Measurements from ENCODE around the gene PPP6R2.

DNA sequence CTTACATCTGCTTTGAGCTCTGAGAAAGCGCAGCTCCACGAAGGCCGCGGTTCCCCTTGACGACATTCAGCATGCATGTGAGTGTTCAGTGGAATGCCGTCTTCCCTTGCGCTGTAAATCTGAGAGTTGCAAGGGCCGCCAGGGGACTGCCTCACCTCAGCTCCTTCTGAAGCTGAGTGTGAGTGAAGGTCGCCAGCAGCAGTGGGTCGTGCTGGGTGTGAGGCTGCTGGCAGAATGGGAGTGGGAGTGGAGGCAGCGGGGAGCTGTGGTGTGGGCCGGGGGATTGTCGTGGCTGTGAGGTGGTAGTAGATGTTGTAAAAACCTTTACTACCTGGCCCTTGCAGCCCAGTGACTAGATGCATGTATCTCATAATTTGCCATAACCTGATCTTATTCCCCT, 65.2 kb downstream of the PPP6R2 start:
- no peak for TF ChIP-seq TAF1 (IDR thresholded peaks at IDR 0.05; ENCODE audit: low read depth)
- TF ChIP-seq, protein P1, sequence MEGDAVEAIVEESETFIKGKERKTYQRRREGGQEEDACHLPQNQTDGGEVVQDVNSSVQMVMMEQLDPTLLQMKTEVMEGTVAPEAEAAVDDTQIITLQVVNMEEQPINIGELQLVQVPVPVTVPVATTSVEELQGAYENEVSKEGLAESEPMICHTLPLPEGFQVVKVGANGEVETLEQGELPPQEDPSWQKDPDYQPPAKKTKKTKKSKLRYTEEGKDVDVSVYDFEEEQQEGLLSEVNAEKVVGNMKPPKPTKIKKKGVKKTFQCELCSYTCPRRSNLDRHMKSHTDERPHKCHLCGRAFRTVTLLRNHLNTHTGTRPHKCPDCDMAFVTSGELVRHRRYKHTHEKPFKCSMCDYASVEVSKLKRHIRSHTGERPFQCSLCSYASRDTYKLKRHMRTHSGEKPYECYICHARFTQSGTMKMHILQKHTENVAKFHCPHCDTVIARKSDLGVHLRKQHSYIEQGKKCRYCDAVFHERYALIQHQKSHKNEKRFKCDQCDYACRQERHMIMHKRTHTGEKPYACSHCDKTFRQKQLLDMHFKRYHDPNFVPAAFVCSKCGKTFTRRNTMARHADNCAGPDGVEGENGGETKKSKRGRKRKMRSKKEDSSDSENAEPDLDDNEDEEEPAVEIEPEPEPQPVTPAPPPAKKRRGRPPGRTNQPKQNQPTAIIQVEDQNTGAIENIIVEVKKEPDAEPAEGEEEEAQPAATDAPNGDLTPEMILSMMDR (IDR thresholded peaks at IDR 0.05; ENCODE audit: poor library complexity, severe bottlenecking) = no peak
- TF ChIP-seq EZH2 (IDR thresholded peaks at IDR 0.05; ENCODE audit: borderline replicate concordance, insufficient read depth, low read length, poor library complexity, severe bottlenecking) = no peak
- TF ChIP-seq RAD21 (conservative IDR thresholded peaks at IDR 0.05) = no peak
- TF ChIP-seq, protein P2, sequence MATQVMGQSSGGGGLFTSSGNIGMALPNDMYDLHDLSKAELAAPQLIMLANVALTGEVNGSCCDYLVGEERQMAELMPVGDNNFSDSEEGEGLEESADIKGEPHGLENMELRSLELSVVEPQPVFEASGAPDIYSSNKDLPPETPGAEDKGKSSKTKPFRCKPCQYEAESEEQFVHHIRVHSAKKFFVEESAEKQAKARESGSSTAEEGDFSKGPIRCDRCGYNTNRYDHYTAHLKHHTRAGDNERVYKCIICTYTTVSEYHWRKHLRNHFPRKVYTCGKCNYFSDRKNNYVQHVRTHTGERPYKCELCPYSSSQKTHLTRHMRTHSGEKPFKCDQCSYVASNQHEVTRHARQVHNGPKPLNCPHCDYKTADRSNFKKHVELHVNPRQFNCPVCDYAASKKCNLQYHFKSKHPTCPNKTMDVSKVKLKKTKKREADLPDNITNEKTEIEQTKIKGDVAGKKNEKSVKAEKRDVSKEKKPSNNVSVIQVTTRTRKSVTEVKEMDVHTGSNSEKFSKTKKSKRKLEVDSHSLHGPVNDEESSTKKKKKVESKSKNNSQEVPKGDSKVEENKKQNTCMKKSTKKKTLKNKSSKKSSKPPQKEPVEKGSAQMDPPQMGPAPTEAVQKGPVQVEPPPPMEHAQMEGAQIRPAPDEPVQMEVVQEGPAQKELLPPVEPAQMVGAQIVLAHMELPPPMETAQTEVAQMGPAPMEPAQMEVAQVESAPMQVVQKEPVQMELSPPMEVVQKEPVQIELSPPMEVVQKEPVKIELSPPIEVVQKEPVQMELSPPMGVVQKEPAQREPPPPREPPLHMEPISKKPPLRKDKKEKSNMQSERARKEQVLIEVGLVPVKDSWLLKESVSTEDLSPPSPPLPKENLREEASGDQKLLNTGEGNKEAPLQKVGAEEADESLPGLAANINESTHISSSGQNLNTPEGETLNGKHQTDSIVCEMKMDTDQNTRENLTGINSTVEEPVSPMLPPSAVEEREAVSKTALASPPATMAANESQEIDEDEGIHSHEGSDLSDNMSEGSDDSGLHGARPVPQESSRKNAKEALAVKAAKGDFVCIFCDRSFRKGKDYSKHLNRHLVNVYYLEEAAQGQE (IDR thresholded peaks at IDR 0.05; ENCODE audit: borderline replicate concordance) = no peak

Measured in neural cell (in vitro differentiated cells).